Ishikawa (cell line): ENCODE results near the gene SLC6A3.

Source experiments
- CEBPB ChIP-seq: IDR thresholded peaks from 2 replicates; pipeline ENCODE4 v1.6.1; 2012
- EGR1 ChIP-seq: IDR thresholded peaks from 2 replicates; pipeline ENCODE4 v1.6.1; 2012
- EP300 ChIP-seq: IDR thresholded peaks from 2 replicates; pipeline ENCODE4 v1.6.1; 2012; ENCODE audit warnings: borderline replicate concordance
- FOXM1 ChIP-seq: IDR thresholded peaks from 2 replicates; pipeline ENCODE4 v1.6.1; 2012; ENCODE audit warnings: low read depth, borderline replicate concordance
- RAD21 ChIP-seq: IDR thresholded peaks from 2 replicates; pipeline ENCODE4 v1.6.1; 2012; ENCODE audit warnings: low read depth
- REST ChIP-seq: IDR thresholded peaks from 2 replicates; pipeline ENCODE4 v1.6.1; 2012; ENCODE audit warnings: low read depth, mild to moderate bottlenecking
- TAF1 ChIP-seq: IDR thresholded peaks from 2 replicates; pipeline ENCODE4 v1.6.1; 2012; ENCODE audit warnings: low read depth, mild to moderate bottlenecking
- TCF12 ChIP-seq: IDR thresholded peaks from 2 replicates; pipeline ENCODE4 v1.6.1; 2012; ENCODE audit warnings: low read depth
- YY1 ChIP-seq: IDR thresholded peaks from 2 replicates; pipeline ENCODE4 v1.6.1; 2012; ENCODE audit warnings: low read depth
- TF ChIP-seq, protein P1 (sequence below): IDR thresholded peaks from 2 replicates; pipeline ENCODE4 v1.6.1; 2012
- TF ChIP-seq, protein P2 (sequence below): IDR thresholded peaks from 2 replicates; pipeline ENCODE4 v1.6.1; 2012

GRCh38 chr5:1410156-1411014 is 34.9 kb downstream of the SLC6A3 start:
- TF ChIP-seq TAF1 (no peak), YY1 (no peak), FOXM1 (no peak), TCF12 (no peak), EP300 (no peak), REST (no peak), EGR1 (no peak), CEBPB (no peak), RAD21 (no peak)
- TF ChIP-seq, protein P1, sequence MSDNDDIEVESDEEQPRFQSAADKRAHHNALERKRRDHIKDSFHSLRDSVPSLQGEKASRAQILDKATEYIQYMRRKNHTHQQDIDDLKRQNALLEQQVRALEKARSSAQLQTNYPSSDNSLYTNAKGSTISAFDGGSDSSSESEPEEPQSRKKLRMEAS: no peak
- TF ChIP-seq, protein P2, sequence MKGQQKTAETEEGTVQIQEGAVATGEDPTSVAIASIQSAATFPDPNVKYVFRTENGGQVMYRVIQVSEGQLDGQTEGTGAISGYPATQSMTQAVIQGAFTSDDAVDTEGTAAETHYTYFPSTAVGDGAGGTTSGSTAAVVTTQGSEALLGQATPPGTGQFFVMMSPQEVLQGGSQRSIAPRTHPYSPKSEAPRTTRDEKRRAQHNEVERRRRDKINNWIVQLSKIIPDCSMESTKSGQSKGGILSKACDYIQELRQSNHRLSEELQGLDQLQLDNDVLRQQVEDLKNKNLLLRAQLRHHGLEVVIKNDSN: no peak
